NOMO-1 treated with DMSO at 0.1 percent for 48 hours (cell line): ENCODE data around the gene DTNB.

Source experiments
- DNase-seq: peaks from one replicate; lab custom pipeline; 2025; ENCODE audit not compliant: unreplicated experiment; lab: John Stamatoyannopoulos, UW

Gene DTNB

GRCh38 chr2:25592766-25593292 is 80.5 kb downstream of the DTNB start:
- no peak for DNase-seq

DNA sequence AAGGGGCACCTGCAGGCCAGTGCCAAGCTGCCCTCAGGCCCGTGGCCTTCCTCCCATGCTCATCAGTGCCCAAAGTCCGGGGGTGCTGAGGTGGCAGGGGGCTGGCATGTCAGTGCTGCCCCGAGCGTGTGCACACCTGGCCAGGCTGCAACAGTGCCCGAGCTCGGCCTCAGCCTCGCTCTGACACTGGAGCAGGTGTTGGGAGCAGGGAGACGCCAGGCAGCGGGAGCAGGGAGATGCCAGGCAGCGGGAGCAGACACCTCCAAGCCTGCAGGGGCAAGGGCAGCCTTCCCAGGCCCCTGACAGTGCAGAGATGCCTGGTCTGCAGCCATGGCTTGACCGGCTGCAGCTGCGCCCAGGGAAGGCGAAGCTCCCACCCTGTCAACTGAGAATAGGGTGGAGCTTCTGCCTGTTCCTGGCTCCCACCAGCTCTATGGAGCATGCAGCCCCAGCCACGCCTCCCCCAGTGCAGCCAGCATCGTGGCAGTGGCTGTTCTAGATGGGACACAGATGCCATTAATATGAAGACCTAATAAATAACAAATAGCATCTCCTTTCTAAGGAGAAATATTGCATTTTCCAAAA is 82.4 kb downstream of the DTNB start:
- DNase-seq, result no peak

GRCh38 chr2:25589676-25590205 is 83.6 kb downstream of the DTNB start:
- no peak for DNase-seq

- no peak for DNase-seq
Measured at GRCh38 chr2:25588576-25588975, 84.8 kb downstream of the DTNB start.

DNA sequence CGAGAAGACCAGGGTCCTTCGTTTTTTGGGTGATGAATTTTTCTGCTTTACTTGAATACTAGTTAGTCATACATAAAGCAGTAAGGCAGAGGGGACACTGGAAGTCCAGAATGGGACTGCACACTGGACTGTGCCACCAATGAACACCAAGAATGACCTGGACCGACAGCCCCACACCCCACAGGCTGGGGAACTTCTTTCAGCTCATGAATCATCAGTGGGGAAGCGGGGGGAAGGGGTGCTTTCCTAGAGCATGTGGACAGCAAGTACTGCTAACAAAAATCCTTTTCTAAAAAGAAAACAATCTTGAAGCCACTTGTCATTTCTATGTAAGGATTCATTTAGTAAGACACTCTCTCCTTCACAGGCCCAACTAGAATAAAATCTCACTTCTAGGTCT is 86.0 kb downstream of the DTNB start:
- DNase-seq, result no peak

DNA sequence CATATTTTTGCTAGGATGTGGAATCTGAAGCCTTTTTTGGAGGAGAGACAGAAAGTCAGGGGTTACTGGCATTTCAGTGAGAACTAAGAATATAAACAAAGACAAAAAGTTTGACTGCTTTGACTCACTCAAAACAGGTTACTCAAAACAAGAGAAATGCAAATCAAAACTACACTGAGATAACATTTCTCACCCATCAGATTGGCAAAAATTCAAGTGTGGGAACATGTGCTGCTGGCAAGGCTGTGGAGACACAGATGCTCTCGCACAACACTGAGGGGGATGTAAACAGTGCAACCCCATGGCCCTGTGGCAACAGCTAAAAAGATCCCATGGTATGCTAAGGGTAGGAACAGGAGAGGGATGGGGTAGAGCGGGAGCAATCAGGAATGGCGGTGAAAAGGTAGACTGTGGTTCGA is 86.6 kb downstream of the DTNB start:
- no peak for DNase-seq

- DNase-seq, result no peak
Measured at GRCh38 chr2:25585189-25585588, 88.2 kb downstream of the DTNB start.

- DNase-seq, result peak; percentile 87
Measured at GRCh38 chr2:25582077-25582830, 91.1 kb downstream of the DTNB start.

DNA sequence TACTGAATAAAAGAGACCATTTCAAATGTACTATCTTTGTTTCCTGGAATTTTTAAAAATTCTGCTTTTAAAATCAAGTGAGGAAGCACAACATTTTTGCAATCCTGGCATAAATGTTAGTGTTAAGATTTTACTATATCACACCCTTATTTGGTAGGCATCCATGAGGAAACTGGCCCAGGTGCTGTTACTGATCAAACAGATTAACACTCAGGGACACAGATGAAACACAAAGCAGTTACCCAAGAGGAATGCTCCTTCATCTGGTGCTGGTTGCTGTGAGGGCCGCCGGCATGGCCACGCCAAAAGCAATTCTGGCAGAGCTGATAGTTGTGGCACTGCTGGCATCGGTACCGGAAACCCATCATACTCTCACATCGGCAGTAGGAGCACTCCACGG is 96.8 kb downstream of the DTNB start:
- DNase-seq, result no peak

DNA sequence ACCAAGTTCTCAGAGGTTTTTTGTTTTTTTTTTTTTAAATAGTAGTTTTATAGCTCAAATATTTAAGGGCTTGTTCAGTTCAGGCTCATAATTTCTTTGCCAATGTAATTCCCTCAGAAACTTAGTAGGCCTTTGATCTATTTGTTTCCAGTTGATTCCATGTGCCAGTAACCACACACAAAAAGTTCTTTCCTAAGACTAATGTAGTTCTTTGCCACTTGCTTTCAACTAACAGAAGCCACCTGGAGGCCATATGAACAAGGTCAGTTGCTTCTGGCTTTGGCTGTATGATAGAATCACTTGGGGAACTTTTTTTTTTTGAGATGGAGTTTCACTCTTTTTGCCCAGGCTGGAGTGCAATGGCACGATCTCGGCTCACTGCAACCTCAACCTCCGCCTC is 100.7 kb downstream of the DTNB start:
- DNase-seq, result no peak

DNA sequence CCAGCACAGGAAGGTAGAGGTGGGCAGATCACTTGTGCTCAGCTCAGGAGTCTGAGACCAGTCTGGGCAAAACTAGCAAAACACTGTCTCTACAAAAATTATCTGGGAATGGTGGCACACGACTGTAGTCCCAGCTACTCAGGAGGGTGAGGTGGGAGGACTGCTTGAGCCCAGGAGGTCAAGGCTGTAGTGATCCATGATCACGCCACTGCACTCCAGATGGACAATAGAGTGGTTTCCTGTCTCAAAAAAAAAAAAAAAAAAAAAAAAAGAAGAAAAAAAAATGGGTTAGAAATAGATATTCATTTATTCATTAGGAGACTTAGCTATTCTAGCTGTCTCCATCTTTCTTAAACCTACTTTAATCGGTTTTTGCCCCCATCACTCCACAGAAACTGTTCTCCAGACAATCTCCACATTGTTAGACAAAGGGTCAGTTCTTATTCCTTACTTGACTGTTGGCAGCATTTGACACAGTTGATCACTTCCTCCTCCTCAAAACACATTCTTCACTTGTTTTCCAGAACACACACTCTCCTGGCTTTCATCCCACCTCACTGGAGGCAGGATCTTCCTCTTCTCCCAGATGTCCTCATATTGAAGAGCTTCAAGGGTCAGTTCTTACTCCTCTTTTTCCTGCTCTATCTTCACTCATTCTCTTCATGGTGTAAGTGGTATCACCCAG is 103.1 kb downstream of the DTNB start:
- DNase-seq, result no peak

DNA sequence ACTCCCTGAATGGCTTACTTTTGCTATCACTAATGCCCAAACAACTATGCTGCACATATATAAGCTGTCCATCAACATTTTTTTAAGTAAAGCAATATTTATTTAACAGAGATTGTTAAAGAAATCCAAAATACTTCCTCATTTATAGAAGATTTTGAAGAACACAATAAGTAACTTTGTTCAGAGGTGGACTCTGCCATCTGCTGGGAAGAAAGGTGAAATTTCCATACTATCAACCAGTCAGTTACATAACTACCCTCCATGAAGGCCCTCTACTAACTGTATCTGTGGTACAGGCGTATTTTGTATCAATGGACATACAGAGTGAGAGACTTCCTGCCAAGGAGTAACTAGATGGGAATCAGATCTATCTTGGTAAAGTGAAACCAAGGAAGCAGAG is 106.0 kb downstream of the DTNB start:
- peak; percentile 82 for DNase-seq

- DNase-seq, result peak; percentile 84
Measured at GRCh38 chr2:25566694-25567093, 106.7 kb downstream of the DTNB start.

GRCh38 chr2:25566094-25566493 is 107.3 kb downstream of the DTNB start:
- no peak for DNase-seq

DNA sequence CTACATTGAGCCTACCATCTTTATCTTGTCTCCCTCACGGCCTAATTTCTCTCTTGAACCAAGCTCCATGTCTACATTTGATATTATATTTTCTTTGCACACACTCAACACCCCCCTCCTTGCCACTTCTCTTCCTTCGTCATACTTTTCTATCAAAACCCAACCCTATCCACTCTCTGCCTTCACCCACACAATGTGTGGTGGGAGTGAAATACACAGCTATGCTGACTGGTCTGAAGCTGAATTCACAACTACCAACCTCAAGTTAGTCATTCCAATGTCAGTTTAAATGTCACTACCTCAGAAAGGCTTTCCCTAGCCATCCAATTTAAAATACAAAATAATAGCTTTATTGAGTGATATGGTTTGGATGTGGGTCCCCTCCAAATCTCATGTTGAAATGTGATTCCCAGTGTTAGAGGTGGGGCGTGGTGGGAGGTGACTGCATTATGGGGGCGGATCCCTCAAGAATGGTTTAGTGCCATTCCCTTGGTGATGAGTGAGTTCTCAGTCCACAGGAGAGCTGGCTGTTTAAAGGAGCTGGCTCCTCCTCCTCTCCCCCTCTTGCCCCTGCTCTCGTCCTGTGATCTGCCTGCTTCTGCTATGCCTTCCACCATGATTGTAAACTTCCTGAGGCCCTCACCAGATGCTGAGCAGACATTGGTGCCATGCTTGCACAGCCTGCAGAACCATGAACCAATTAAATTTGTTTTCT is 112.1 kb downstream of the DTNB start:
- no peak for DNase-seq

DNA sequence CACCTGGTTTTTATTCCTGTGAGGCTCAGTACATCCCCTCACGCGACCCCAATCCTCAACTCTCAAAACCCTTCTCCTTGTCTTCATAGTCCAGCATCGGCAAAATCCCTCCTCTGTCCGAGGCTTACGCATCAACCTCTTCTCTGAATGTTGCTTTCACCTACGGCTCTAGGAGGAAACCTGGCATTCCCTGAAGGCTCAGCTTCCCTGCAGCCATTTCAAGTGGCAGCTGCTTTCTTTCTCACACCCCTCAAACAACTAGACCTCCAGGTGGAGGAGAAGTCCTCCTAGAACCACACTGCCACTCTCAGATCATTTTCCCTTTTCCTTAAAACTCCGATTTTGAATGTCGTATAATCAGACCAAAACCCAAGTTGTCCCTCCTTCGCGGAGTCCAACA is 114.2 kb downstream of the DTNB start:
- no peak for DNase-seq

- peak; percentile 97 for DNase-seq
Measured at GRCh38 chr2:25558262-25558661, 115.1 kb downstream of the DTNB start.

DNA sequence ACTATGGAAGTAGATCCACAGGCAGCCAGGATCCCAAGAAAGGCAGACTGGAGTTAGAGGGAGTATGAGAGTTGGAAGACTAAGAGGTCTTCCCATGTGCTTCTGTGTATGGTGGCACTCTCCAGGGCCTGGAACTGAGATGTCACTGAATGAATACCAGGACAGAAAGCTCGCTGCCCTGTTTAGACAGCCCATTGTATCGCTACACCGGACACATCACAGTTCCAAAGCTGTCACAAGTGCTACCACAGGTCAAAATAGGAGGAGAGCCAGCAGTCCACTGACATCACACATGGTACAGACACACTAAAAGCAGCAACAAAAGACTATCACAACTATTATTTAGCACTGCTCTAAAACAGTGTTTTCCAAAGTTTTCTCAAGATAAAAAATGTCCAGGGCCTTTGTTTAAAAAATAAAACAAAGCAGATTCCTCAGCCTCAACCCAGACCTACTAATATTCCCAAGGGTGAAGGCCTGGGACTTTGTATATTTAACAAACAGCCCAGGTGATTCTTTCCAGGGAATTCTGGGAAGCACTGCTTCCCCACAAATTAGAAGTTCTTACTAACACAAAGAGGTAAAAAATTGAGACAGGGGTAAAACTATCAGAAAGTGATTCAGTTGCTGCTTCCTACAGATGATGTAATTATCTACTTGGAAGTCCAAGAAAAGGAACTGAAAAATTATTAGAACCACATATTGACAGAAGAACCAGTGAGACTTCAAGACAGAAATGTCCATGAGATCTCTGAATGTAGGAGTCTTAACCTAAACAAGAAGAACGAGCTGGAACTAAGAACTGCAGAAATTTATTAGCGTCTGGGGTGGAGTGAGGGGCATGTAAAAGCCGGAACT is 116.0 kb downstream of the DTNB start:
- peak; percentile 57 for DNase-seq

DNA sequence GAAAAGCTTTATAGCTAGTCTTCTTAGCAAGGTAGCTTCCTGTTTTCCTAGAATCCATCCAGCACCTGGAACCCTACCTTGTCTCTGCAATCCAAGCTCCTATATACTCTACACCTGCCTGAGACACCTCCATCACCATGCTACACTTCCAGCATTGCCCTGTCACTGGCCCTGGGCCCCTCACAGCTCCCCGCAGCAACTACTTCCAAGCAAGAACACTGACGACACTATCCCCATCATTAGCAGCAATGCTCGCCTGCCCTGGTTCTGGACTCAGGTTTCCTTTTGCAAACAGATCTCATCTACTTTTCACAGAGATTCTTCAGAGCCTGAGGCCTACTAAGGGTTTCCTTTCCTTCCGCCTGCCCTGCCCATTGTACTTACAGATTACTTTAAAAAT is 121.1 kb downstream of the DTNB start:
- DNase-seq, result no peak

DNA sequence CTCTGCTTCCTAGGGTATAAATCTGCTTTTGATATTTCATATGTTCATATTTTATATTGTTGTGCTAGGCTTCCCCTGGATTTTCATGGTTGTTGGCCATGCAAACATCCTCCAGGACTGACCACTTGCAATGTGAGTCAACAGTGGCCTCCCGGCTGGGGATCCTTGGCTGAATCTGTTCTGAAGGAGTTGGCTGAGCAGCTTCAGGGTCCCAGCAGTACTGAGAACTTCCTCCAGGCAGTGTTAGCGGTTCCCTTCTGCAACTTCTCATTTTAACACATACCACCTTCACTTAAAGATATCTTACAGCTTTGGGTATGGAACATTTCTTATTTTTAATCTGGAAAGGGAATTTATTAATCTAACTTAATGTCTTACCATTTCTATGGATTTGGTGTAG is 122.1 kb downstream of the DTNB start:
- DNase-seq, result peak; percentile 26
